ENCODE data around the gene MYO5B.
"Not testable (repeated sequence)": the region's sequence is repeated elsewhere in the genome, so short reads cannot be mapped to it uniquely, and the experiment has no call there.

The MYO5B gene

GRCh38 chr18:50194631-50195532, at the start of gene MYO5B:
TSS of gene MYO5B (minus strand) at chr18:50195147. CDS start at chr18:50194793, 354 bp downstream.
- peak; percentile 59 for DNase-seq

GRCh38 chr18:50241768-50242167, 46.8 kb upstream of the MYO5B start:
- DNase-seq = not testable (repeated sequence)

DNA sequence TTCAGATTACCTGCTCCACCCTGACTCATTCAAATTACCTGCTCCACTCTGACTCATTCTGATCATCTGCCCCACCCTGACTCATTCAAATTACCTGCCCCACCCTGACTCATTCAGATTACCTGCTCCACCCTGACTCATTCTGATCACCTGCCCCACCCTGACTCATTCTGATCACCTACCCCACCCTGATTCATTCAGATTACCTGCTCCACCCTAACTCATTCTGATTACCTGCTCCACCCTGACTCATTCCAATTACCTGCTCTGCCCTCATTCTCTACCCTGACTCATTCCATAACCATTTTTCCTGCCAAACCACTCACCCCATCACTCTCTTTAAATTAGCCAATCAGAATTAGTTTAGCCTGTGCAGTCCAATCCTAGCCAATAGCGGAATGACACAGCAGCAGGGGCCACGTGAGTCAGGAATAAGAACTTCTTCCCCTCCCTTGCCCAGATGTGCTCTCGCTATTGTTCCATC, 45.2 kb upstream of the MYO5B start:
- no peak for DNase-seq

DNA sequence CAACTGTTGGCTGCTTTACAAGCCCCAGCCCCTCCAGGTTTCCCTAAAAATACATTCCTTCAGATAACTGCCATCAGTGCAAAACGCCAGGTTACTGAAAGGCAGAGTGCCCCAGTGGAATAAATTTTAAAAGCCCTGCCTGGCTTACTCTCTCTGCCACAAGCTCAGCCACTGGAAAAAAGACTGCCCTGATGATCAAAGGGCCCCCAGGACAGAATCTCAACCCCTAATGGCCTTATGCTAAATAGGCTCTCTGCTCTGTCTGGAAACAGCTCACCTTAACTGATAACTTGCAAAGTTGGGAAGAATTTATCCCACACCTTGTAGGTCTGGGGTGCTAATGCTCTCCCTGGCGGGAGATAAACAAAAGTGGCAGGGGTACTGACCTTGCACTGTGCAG, 37.5 kb upstream of the MYO5B start:
- no peak for DNase-seq

GRCh38 chr18:50231621-50232020, 36.7 kb upstream of the MYO5B start:
- DNase-seq = no peak

DNA sequence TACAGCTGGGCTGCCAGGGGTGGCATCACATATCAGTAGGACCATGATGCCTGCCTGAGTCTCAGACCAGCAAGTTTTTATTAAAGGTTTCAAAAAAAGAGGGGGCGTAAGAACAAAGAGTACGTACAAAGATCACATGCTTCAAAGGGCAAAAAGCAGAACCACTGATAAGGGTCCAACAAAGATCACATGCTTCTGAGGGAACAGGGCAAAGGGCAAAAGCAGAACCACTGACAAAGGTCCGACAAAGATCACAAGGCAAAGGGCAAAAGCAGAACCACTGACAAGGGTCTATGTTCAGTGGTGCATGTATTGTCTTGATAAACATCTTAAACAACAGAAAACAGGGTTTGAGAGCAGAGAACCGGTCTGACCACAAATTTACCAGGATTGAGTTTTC, 25.3 kb upstream of the MYO5B start:
- not testable (repeated sequence) for DNase-seq

DNA sequence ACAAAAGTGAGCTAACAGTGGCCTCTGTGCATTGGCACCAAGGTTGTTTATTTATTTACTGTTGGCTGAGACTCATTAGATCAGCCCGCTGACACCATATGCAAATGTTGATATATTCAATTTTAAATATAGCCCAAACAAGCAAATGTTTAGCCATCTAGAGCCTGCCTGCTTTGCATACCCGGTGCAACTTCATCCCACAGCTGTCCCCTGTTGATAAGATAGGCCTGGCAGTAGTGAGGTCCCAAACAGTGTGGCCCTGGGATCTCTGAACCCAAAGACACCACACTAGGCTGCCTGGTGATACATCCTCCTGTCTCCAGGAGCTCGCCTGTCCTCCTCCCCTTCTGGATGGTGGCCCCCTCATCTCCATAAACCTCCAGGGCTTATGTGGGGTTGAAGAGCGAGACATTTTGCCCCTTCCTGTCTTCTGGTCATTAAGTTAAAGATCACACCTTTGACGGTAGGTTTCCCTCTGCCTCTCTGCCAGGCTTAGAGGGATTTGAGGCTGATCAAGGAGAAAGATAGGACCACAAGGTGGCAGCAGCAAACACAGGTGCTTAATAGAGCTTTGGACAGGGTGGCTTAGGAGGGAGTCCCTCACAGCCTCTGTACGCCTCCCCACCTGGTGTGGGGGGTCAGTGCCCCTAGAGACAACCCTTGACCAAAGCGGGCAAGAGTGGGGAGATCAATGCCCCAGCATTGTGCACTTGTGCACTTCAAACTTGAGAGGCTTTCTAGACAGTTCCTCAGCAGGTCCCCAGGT, 23.7 kb upstream of the MYO5B start:
- peak; percentile 21 for DNase-seq

DNA sequence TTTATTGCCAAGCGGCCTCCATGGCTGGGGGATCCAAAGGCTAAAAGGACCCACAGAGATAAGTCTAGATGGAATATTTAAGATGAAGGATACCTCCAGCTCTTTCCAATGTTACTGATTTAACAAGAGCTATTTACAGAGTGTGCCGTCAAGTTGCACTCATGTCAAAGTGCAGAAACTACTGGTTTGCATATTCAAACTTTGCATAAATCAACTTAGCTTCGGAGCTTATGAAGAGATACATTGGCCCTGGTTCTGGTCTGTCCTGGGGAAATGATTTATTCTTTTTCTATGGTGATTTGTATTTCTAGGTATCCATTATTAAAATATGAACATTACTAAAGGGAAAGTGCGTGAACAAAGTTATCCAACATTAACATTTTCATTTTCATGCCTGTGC, 14.4 kb upstream of the MYO5B start:
- DNase-seq = no peak

GRCh38 chr18:50207722-50208121, 12.8 kb upstream of the MYO5B start:
- DNase-seq = no peak

GRCh38 chr18:50203801-50204604, 9.1 kb upstream of the MYO5B start:
- no peak for DNase-seq

- DNase-seq = no peak
Measured at GRCh38 chr18:50201476-50202018, 6.6 kb upstream of the MYO5B start.

GRCh38 chr18:50199921-50200320, 5.0 kb upstream of the MYO5B start:
- DNase-seq = no peak

- DNase-seq = no peak
Measured at GRCh38 chr18:50199346-50199855, 4.5 kb upstream of the MYO5B start.

DNA sequence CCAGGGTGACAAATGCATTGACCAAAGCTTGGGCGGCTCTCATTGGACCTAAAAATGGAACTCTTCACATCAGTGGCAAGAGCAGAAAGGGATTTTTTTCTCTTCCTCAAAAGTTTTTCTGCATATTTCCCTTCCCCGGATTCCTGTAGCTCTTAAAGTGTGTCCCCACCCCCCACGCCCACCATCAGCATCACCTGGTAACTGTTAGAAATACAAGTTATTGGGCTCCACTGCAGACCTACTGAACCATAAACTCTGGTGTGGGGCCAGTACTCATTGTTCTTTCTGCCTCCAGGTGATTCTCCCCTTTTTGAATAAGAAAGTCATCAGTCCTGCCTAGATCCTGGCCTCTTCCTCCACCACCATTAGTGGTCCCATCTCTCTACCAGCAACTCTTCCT, 1.3 kb upstream of the MYO5B start:
- no peak for DNase-seq

DNA sequence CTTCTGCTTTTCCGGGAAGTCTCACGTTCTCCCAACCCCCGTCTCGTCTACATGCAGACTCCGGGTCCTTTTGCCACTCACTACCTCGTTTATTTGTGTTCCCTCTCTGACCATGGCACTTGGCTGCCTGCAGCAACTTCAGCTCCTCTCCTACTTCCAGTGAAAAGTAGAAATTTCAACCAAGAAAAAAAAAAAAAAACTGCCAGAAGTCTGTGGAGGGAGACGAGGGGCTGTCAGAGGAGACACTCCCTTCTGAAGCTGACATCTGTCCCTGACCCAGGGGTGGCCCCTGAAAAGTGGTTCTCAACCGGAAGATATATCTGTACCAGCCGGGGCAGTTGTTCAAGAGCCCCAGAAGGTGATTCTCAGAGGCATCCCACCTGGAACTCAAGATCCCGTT, 742 bp upstream of the MYO5B start:
- no peak for DNase-seq

DNA sequence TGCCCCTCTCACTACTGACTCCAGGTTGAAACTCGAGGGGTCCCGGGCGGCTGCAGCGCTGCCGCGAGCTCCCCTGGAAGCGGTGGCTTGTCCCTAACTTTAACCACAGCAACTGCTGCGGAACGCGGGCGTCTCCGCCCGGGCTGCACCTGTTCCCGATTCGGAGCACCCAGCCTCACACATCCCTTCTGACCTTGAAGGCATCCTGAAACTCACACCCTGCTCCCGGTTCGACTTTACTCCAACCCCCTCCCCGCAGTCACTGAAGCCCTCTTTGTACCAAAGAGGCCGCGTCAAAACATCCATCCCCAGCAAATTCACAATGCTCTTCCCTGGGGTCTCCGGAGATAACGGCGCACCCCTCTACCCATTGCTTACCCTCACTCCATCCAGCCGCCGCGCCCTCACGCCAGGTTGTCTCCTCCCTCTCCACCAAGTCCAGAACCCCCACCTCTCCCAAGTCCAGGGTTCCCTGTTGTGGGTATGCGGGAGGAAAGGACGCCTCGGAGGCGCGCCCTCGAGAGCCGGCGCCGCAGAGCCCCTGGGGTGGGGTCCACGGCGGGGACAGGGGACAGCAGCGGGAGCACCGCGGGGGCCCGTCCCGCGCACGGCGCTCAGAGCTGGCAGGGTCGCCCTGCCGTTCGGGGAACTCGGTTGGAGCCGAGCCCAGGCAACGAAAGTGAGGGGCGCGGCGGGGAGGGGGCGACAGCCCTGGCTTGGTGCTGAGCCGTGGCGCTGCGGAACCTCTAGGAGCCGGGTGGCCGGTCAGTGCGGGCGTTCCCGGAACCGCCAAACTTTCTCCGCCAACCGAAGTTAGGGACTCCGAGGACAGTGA, 934 bp downstream of the MYO5B start:
- no peak for DNase-seq

- no peak for DNase-seq
Measured at GRCh38 chr18:50192995-50193795, 1.8 kb downstream of the MYO5B start.

GRCh38 chr18:50190926-50191325, 4.0 kb downstream of the MYO5B start:
- no peak for DNase-seq

GRCh38 chr18:50190236-50190635, 4.7 kb downstream of the MYO5B start:
- no peak for DNase-seq

- DNase-seq = no peak
Measured at GRCh38 chr18:50189160-50189559, 5.8 kb downstream of the MYO5B start.

- DNase-seq = no peak
Measured at GRCh38 chr18:50188652-50189051, 6.3 kb downstream of the MYO5B start.
